Ascending aorta (tissue), 2 donors: ENCODE measurements around the gene COX20. TPM values are rescaled to one million over a fixed set of nuclear protein-coding genes. Genes with fewer than 3 reads are reported as not detected.
A peak's percentile ranks its signal among the peaks of the same experiment; 100 is the strongest.
"Not testable (repeated sequence)": the region's sequence is repeated elsewhere in the genome, so short reads cannot be mapped to it uniquely, and the experiment has no call there.

Experiments
- DNase-seq, 2 donors: peaks; one replicate each; pipeline ENCODE4 v3.0.0-alpha.2; 2019; ENCODE audit warnings: low spot score in 2 of 2
- H3K27ac ChIP-seq, 2 donors: fragments of 200-600 bp; sonication (generic); one replicate each; pipeline ENCODE4 v1.5.1; 2016 to 2017; ENCODE audit warnings: mild to moderate bottlenecking in 1 of 2
- H3K27me3 ChIP-seq: fragments of 200-600 bp; sonication (generic); one replicate; pipeline ENCODE4 v1.5.1; 2017
- H3K36me3 ChIP-seq, 2 donors: fragments of 200-600 bp; sonication (generic); one replicate each; pipeline ENCODE4 v1.5.1; 2016
- H3K4me1 ChIP-seq, 2 donors: fragments of 200-600 bp; sonication (generic); one replicate each; pipeline ENCODE4 v1.5.1; 2016 to 2017; ENCODE audit warnings: mild to moderate bottlenecking in 1 of 2
- H3K4me3 ChIP-seq, 2 donors: fragments of 200-600 bp; sonication (generic); one replicate each; pipeline ENCODE4 v1.5.1; 2016 to 2017; ENCODE audit warnings: mild to moderate bottlenecking in 1 of 2
- H3K9me3 ChIP-seq, 2 donors: fragments of 200-600 bp; sonication (generic); one replicate each; pipeline ENCODE4 v1.5.1; 2016
- intact Hi-C: fragments of 100-400 bp; cut with DNase I; formaldehyde crosslinking; loops from one replicate; pipeline ENCODE4 v1.15.1; 2023
- total RNA-seq: library from RNA; depleted of rRNA; stranded (reverse); fragments of >200 nt; gene quantifications from one replicate; pipeline ENCODE4 v1.1.0, GENCODE V29; 2016
- TF ChIP-seq, protein P1 (sequence below), 3 experiments: fragments of 200-600 bp in 2 of 3; fragments of 450-650 bp in 1 of 3; sonication (generic) in 2 of 3; IDR thresholded peaks; one replicate each; pipeline ENCODE4 v1.5.1; 2016 to 2019; ENCODE audit warnings: antibody characterized with exemption in 3 of 3, mild to moderate bottlenecking in 1 of 3, moderate library complexity in 1 of 3

COX20 gene
- total RNA-seq, 1 donor from 2014 or later: 8.2 TPM

DNA sequence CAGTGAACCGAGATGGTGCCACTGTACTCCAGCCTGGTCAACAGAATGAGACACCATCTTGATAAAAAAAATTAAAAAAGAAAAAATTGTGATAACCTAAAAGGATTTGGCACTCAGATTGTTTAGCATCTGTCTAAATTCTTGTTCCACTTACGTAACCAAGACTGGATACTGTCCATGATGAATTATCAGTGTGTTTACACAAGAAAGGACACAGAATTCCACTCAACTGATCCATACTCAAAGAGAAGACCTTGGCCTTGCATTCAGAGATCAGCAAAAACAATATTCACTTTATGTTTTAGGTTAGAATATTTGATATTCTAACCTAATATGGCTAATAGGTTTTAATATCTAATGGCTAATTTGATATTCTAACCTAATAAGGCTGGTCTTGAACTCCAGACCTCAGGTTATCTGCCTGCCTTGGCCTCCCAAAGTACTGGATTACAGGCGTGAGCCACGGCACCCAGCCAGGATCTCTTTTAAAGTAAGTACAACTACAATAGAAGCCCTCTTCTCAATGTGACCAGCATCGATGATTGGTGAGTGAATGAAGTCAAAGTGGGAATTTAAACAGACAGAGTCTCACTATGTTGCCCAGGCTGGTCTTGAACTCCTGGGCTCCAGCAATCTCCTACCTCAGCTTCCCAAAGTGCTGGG lies 43.1 kb upstream of the COX20 start:
- H3K4me1 ChIP-seq: no peaks in the 10 kb centered on the region
- DNase-seq: no peak
- H3K9me3 ChIP-seq: no peaks in the 10 kb centered on the region
- H3K4me3 ChIP-seq: no peak overlapping the region
- no peaks in the 10 kb centered on the region for H3K27me3 ChIP-seq
- TF ChIP-seq, protein P1, sequence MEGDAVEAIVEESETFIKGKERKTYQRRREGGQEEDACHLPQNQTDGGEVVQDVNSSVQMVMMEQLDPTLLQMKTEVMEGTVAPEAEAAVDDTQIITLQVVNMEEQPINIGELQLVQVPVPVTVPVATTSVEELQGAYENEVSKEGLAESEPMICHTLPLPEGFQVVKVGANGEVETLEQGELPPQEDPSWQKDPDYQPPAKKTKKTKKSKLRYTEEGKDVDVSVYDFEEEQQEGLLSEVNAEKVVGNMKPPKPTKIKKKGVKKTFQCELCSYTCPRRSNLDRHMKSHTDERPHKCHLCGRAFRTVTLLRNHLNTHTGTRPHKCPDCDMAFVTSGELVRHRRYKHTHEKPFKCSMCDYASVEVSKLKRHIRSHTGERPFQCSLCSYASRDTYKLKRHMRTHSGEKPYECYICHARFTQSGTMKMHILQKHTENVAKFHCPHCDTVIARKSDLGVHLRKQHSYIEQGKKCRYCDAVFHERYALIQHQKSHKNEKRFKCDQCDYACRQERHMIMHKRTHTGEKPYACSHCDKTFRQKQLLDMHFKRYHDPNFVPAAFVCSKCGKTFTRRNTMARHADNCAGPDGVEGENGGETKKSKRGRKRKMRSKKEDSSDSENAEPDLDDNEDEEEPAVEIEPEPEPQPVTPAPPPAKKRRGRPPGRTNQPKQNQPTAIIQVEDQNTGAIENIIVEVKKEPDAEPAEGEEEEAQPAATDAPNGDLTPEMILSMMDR (IDR thresholded peaks at IDR 0.05): no peak
- no peaks in the 10 kb centered on the region for H3K36me3 ChIP-seq
- H3K27ac ChIP-seq: no peak overlapping the region
- intact Hi-C loops: no loop called here

DNA sequence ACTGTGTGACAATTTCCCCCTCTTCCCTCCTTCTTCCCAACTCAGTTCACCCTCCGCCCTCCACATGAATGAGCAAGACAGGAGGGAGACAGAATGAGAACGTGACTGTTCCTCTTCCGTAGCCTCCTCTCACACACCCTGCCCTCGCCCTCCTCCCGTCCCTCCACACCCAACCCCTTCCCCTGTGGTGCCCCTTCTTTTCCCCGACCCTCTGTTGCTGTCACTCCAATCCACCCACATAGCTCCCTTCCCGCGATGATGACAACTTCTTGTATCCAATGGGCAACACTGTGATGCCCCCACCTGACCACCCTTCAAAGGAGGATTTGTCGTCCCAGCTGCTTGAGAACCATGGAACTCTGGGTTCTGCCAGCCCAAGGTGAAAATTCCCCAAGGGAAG lies 41.4 kb upstream of the COX20 start:
- no peak for DNase-seq

DNA sequence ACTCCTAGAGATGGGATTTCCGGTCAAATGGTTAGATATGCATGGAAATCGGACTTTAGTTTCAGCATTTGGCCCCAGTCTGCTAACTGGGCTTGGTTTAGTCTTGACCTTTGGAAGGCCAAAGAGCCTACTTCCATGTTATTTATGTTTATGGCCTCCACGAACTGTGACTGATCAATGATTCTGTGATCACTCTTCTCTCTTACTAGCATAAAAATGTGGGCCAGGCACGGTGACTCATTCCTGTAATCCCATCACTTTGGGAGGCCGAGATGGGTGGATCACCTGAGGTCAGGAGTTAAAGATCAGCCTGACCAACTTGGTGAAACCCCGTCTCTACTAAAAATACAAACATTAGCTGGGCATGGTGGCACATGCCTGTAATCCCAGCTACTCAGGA lies 40.9 kb upstream of the COX20 start:
- H3K36me3 ChIP-seq, H3K4me1 ChIP-seq, H3K9me3 ChIP-seq, H3K27me3 ChIP-seq, H3K4me3 ChIP-seq, DNase-seq, intact Hi-C loops, H3K27ac ChIP-seq: not testable (repeated sequence)

More for the DNA sequence above, 41.4 kb upstream of the COX20 start:
- Histone ChIP-seq H3K4me1 (no peaks in the 10 kb centered on the region), H3K4me3 (no peak overlapping the region), H3K36me3 (no peaks in the 10 kb centered on the region), H3K27ac (no peak overlapping the region), H3K9me3 (no peaks in the 10 kb centered on the region), H3K27me3 (no peaks in the 10 kb centered on the region)
- TF ChIP-seq, protein P1 (IDR thresholded peaks at IDR 0.05): no peak
- intact Hi-C loops: no loop called here

DNA sequence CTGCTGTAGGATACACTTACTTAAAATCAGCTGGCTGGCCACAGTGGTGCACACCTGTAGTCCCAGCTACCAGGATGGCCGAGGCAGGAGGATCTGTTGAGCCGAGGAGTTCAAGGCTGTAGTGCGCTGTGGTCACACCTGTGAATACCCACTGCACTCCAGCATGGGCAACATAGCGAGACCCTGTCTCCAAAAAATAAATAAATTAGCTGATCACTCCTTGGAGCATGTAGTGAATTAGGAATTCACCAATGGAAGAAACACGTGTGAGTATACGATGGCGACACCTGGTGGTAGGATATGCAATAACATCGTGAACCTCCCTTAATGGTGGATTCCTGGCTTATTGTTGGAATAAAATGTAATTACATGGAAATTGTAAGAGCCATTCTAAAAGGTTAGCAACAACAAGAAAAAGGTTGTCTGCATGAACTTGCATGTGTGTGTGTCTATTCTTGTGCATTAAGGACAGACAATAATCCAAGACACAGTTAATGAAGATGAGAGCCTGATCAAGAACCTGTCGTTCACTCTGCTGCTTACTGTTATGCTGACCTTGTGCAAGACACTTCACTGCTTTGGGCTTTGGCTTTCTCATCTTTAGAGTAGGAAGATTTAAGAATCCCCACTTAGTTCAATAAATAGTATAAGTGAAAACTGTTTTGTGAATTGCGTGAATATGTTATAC lies 38.6 kb upstream of the COX20 start:
- DNase-seq: peak in 1 of 2 donors; percentile 74
- Histone ChIP-seq H3K27ac (no peak overlapping the region), H3K36me3 (no peaks in the 10 kb centered on the region), H3K4me1 (no peaks in the 10 kb centered on the region), H3K27me3 (no peaks in the 10 kb centered on the region), H3K4me3 (no peak overlapping the region), H3K9me3 (no peaks in the 10 kb centered on the region)
- TF ChIP-seq, protein P1 (IDR thresholded peaks at IDR 0.05): peak; percentile 67 to 88 (median 74)
- intact Hi-C loops: loop anchor here (1.0 to 2.0 kb wide), 2 partner anchors 144 to 194 kb away; partner anchors contain the start of gene DESI2

DNA sequence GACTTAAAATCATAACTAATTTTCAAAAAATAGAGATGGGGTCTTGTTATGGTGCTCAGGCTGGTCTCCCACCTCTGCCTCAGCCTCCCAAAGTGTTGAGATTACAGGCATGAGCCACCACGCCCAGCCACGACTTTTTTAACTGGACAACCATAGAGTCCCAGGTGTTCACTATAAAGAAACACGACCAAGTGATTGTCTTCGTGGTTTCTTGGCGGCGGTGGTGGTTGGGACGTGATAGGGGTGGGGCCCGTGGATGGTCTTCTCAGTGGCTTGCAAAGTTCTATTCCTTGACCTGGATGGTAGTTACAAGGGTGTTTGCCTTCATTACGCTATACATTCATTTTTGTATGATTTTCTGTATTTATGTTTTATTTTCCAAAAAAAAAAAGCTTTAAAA lies 34.6 kb upstream of the COX20 start:
- Histone ChIP-seq H3K36me3 (no peaks in the 10 kb centered on the region), H3K4me3 (no peak overlapping the region), H3K4me1 (no peaks in the 10 kb centered on the region), H3K27me3 (no peaks in the 10 kb centered on the region), H3K9me3 (no peaks in the 10 kb centered on the region), H3K27ac (no peak overlapping the region)
- DNase-seq: peak in 1 of 2 donors; percentile 50
- TF ChIP-seq, protein P1 (IDR thresholded peaks at IDR 0.05): no peak
- intact Hi-C loops: no loop called here

DNA sequence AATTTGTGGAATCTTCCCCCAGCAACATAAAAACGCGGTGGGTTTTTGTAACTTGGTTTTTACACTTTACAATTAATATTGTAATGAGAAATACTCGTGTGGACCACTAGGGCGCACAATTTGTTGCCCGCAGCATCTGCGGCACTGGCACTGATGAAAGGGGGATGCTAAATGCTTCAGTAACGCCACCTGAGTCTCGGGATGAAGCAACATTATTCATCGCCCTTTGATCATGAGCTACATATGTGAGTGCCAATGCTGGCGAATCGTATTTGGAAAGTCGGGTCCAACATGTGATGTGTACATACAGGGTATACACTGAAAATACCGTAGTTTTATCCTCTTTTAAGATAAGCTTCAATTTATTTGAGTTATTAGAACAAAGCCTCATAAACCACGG lies 34.2 kb upstream of the COX20 start:
- H3K36me3 ChIP-seq: no peaks in the 10 kb centered on the region
- intact Hi-C loops: no loop called here
- no peaks in the 10 kb centered on the region for H3K9me3 ChIP-seq
- TF ChIP-seq, protein P1 (IDR thresholded peaks at IDR 0.05): peak; percentile 29 to 42 (median 31)
- no peak overlapping the region for H3K4me3 ChIP-seq
- peak in 1 of 2 donors; percentile 55 for DNase-seq
- no peaks in the 10 kb centered on the region for H3K4me1 ChIP-seq
- no peaks in the 10 kb centered on the region for H3K27me3 ChIP-seq
- H3K27ac ChIP-seq: no peak overlapping the region
